NOMO-1 treated with DMSO at 0.1 percent for 48 hours (cell line): ENCODE measurements around the gene TNFRSF6B.

Experiments used
- DNase-seq: peaks from one replicate; lab custom pipeline; 2025; ENCODE audit not compliant: unreplicated experiment; lab: John Stamatoyannopoulos, UW

The TNFRSF6B gene

GRCh38 chr20:63735859-63736718 is 39.6 kb downstream of the TNFRSF6B start, which contains the start of gene LIME1:
Gene LIME1 (plus strand): TSS chr20:63736664. CDS start chr20:63737550, 886 bp downstream.
- no peak for DNase-seq

- DNase-seq: no peak
Observed at GRCh38 chr20:63736893-63737694, 40.6 kb downstream of the TNFRSF6B start.

DNA sequence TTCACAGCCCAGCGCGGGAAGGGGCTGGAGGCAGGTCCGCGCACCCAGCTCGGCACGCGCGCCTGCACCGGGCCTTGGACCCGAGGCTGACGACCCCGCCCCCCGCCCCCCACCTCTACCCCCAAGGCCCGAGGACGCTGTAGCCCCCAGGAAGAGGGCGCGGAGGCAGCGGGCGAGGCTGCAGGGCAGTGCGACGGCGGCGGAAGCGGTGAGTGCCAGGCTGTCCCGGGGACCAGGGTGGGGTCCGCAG is 41.2 kb downstream of the TNFRSF6B start:
- DNase-seq: no peak

DNA sequence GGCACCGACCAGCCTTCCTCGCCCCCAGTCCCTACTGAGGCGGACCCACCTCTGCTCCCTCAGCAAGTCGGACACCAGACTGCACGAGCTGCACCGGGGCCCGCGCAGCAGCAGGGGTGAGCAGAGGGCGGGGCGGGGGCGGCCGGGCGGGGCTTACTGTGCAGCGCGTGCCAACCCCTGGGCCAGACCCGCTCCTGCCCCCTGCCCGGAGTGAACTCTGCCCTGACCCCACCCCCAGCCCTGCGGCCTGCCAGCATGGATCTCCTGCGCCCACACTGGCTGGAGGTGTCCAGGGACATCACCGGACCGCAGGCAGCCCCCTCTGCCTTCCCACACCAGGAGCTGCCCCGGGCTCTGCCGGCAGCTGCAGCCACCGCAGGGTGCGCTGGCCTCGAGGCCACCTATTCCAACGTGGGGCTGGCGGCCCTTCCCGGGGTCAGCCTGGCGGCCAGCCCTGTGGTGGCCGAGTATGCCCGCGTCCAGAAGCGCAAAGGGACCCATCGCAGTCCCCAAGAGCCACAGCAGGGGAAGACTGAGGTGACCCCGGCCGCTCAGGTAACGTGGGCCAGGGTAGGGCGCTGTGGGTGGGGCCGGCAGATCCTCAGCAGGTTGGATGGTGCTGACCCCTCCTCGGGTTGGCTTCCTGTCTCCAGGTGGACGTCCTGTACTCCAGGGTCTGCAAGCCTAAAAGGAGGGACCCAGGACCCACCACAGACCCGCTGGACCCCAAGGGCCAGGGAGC is 41.7 kb downstream of the TNFRSF6B start:
- no peak for DNase-seq

DNA sequence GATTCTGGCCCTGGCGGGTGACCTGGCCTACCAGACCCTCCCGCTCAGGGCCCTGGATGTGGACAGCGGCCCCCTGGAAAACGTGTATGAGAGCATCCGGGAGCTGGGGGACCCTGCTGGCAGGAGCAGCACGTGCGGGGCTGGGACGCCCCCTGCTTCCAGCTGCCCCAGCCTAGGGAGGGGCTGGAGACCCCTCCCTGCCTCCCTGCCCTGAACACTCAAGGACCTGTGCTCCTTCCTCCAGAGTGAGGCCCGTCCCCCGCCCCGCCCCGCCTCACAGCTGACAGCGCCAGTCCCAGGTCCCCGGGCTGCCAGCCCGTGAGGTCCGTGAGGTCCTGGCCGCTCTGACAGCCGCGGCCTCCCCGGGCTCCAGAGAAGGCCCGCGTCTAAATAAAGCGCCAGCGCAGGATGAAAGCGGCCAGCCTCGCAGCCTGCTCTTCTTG is 42.3 kb downstream of the TNFRSF6B start:
- peak; percentile 11 for DNase-seq

DNA sequence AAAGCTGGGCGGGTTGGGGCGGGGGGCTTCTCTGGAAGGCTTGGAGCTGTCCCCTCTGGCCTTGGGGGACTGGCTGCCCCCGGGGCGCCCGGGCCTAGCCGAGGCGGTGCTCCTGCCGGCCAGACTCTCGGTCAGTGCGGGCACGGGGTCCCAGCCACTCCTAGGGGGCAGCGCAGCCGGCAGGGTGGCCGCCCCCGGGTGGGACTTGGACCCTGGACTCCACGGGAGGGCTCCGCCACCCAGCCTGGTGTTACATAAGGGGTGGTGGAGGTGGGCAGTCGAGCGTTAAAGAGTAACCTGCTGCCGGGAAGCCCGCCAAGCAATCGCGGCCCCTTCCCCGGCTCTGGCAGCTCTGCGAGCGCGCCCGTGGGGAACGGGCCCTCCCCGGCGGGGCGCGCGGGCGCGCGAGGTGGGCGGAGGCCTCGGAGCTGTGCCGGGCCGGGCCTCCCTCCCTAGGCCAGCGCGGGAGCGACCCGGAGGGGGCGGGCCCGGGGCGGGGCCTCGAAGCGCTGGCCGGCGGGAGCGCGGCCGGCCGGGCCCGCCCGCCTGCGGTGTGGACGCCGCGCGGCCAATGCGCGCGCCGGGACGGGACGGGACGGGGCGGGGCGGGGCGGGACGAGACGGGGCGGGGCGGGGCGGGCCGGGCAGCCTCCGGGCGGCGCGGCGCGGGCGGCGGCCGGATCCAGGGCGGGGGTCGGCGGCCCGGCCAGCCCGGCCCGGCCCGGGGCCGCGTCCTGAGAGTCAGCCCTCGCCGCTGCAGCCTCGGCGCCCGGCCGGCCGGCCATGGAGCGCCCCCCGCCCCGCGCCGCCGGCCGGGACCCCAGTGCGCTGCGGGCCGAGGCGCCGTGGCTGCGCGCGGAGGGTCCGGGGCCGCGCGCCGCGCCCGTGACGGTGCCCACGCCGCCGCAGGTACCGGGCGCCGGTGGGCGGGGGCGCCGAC is 42.9 kb downstream of the TNFRSF6B start, which contains the start of gene SLC2A4RG:
Gene SLC2A4RG (plus strand): TSS at position 647 of the 940 bp plus-strand sequence. CDS start 137 bp downstream, at position 784.
- DNase-seq: peak; percentile 58

DNA sequence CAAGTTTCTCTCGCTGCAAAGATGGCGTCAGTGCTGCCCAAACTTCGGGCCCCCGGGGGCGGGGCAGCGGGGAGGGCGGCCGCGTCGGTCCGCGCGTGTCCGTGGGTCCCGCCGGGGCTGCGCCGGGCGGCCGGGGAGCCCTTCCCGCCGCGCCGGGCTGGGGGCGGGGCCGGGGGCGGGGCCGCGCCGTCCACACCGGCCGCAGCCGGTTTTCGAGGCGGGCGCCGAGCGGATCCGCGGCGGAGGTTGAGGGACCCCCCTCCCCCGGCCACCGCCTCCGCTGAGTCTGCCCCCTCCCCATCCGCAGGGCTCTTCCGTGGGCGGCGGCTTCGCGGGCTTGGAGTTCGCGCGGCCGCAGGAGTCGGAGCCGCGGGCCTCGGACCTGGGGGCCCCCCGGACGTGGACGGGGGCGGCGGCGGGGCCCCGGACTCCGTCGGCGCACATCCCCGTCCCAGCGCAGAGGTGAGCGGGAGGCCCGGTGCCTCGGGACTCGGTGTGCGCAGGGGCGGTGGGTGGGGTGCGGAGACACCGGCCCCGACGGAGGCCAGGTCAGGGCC is 43.7 kb downstream of the TNFRSF6B start:
- DNase-seq: peak; percentile 18

DNA sequence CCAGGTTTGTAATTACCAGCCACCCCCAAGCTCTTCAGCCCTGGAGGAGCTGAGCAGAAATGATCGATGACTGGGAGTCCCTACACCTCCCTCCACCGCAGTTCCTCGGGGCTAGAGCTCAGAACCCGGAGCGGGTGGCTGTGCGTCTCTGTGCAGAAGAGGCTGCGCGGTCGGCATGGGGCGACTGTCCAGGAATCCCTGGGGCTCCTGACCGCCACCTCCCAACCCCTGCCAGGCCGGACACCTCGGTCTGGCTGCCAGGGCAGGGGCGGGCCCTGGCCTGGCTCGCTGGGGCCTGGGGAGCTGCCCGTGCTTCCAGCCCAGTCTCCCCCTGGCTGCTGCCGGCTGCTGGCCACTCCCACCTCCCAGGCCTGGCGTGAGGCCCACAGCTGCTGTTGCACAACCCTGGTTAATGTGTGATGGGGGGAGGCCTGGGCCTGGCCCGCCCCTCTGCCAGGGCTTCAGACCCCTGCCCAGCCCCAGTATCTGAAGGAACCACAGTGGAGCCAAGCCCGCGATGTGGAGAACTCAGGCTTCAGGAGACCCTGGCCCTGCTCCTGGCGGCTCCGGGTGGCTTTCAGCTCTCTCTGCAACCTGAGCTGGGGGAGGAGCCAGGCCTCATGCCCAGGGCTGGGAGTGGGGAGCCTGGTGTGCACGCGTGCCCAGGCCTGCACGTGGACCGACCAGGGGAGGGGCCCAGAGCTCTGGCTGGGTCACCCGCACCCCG is 44.3 kb downstream of the TNFRSF6B start:
- peak; percentile 77 for DNase-seq

- no peak for DNase-seq
Observed at GRCh38 chr20:63741354-63741675, 44.9 kb downstream of the TNFRSF6B start.

- DNase-seq: no peak
Observed at GRCh38 chr20:63741676-63742380, 45.4 kb downstream of the TNFRSF6B start.

DNA sequence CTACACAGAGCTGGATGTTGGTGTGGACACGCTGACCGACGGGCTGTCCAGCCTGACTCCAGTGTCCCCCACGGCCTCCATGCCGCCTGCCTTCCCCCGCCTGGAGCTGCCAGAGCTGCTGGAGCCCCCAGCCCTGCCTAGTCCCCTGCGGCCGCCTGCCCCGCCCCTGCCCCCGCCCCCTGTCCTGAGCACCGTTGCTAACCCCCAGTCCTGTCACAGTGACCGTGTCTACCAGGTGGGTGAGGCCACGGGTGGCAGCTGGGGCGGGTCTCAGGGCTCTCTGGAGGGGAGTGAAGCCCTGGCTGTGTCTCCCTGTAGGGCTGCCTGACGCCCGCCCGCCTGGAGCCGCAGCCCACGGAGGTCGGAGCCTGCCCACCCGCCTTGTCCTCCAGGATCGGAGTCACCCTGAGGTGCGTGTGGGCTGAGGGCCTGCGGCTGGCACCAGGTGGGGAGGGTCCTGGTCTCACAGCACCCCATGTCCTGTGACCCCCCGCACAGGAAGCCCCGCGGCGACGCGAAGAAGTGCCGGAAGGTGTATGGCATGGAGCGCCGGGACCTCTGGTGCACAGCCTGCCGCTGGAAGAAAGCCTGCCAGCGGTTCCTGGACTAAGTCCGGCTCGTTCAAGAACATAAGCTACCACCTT is 46.1 kb downstream of the TNFRSF6B start:
- no peak for DNase-seq

DNA sequence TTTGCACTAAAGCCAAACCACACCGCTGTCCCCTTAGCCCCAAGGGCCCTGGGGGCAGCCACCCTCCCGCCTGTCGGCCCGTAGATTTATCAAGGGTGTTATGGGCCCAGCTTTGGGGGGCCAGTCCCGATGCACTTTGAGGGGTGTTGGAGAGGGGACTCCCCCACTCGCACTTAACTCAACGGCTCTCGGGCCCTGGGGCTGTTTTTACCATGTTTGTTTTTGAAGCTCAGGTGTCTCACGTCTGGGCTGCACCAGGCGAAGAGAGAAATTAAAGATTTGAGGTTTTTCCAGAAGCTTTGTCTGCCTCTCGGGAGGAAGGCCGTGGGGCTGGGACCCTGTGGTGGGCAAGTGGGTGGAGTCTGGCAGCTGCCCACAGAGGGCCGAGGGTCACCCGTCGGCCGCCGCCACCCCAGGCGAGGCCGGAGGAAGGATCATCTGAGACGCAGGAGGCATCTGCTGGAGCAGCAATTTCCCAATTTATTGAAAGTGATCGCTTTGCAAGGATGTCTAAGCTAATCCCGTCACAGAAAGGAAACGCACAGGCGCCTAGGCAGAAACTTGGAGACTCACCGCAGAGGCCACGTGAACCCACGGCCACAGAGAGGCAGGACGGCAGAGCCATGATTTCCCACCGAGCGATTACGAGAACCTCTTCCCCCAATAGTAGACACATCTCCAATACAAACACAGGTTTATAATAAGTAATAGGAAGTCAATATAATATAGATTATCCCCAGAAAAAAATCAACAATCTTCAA is 46.9 kb downstream of the TNFRSF6B start:
- no peak for DNase-seq

DNA sequence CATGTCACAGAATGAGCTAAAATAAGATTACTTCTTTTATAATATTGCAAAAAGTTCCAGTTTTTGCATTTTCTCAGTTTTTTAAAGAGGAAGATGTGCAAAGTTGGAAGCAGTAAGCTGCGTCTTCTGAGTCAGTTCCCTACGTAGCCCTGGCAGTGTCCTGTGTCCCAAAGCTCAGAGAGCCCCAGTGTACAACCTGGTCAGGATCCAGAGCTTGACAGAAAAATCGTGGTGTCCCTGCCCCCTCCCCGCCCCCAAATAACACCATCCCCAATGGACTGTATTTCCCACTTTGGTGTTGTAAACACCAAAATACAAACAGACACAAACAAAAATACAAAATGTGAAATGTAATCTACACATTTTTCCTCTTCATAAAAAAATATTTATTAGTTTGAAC is 47.7 kb downstream of the TNFRSF6B start:
- DNase-seq: no peak

GRCh38 chr20:63744574-63745423 is 48.3 kb downstream of the TNFRSF6B start:
- DNase-seq: no peak

DNA sequence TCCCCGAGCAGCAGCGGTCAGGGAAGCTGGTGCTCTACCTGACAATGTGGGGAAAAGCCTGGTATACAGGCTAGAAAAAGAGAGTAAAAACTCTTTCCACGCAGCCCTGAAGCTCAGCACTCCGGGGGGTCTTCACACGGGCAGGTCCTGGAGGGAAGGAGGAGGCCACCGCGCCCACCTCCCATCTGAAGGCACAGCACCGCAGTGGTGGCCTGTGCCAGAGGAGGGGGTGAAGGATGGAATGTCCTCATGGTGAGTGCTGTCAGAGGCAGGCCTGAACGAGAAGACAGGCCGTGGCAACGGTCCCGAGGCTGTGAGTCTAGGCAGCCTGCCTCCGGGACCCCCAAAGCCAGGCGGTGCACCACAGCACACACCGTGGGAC is 49.0 kb downstream of the TNFRSF6B start:
- no peak for DNase-seq

GRCh38 chr20:63745961-63746731 is 49.7 kb downstream of the TNFRSF6B start:
- DNase-seq: no peak
